IPS DF 19.7 (cell line): ENCODE measurements around the gene TRIM46.
"Not testable (repeated sequence)": the region's sequence is repeated elsewhere in the genome, so short reads cannot be mapped to it uniquely, and the experiment has no call there.

Source experiments
- DNase-seq: peaks from one replicate; pipeline ENCODE4 v3.0.0-alpha.2; 2013; ENCODE audit warnings: low read depth, low spot score

TRIM46 gene

GRCh38 chr1:155137154-155137949, 36.3 kb upstream of the TRIM46 start:
- no peak for DNase-seq

GRCh38 chr1:155139895-155140629, 33.6 kb upstream of the TRIM46 start, which contains the start of gene DPM3:
DPM3 (minus strand) TSS chr1:155140531; CDS start chr1:155140240, 291 bp downstream.
- DNase-seq, result no peak

GRCh38 chr1:155140630-155140953, 33.1 kb upstream of the TRIM46 start:
- DNase-seq, result no peak

- no peak for DNase-seq
Observed at GRCh38 chr1:155141749-155142148, 31.9 kb upstream of the TRIM46 start.

- no peak for DNase-seq
Observed at GRCh38 chr1:155145491-155145890, 28.2 kb upstream of the TRIM46 start.

GRCh38 chr1:155155996-155156643, 17.5 kb upstream of the TRIM46 start:
- DNase-seq, result not testable (repeated sequence)

- DNase-seq, result no peak
Observed at GRCh38 chr1:155158991-155159390, 14.7 kb upstream of the TRIM46 start.

GRCh38 chr1:155160128-155160527, 13.5 kb upstream of the TRIM46 start:
- DNase-seq, result no peak

- DNase-seq, result not testable (repeated sequence)
Observed at GRCh38 chr1:155162631-155163030, 11.0 kb upstream of the TRIM46 start.

GRCh38 chr1:155163785-155164184, 9.9 kb upstream of the TRIM46 start:
- DNase-seq, result not testable (repeated sequence)

GRCh38 chr1:155164625-155165024, 9.0 kb upstream of the TRIM46 start:
- not testable (repeated sequence) for DNase-seq

- no peak for DNase-seq
Observed at GRCh38 chr1:155166051-155166470, 7.6 kb upstream of the TRIM46 start.

- no peak for DNase-seq
Observed at GRCh38 chr1:155166471-155167165, 7.0 kb upstream of the TRIM46 start.

GRCh38 chr1:155167166-155168104, 6.2 kb upstream of the TRIM46 start:
- DNase-seq, result no peak

- DNase-seq, result not testable (repeated sequence)
Observed at GRCh38 chr1:155168105-155168445, 5.6 kb upstream of the TRIM46 start.

GRCh38 chr1:155168456-155169210, 5.0 kb upstream of the TRIM46 start:
- DNase-seq, result no peak

- DNase-seq, result no peak
Observed at GRCh38 chr1:155169541-155169940, 4.1 kb upstream of the TRIM46 start.

GRCh38 chr1:155170101-155170785, 3.4 kb upstream of the TRIM46 start:
- DNase-seq, result no peak

GRCh38 chr1:155170806-155171205, 2.8 kb upstream of the TRIM46 start:
- no peak for DNase-seq
